AG10803 (cell line): Measurements from ENCODE around the gene NPDC1.
A peak's percentile ranks its signal among the peaks of the same experiment; 100 is the strongest.

ENCODE experiments used
- DNase-seq: peaks from one replicate; pipeline ENCODE4 v3.0.0; 2010; ENCODE audit warnings: low read depth
- H3K4me3 ChIP-seq: 2 replicates; pipeline ENCODE4 v1.5.1; 2011; ENCODE audit warnings: mild to moderate bottlenecking, low read length, control low read depth
- CTCF ChIP-seq: conservative IDR thresholded peaks from 2 replicates; pipeline ENCODE4 v1.5.1; 2011; ENCODE audit warnings: mild to moderate bottlenecking, low read length, control low read depth, inconsistent platforms

NPDC1 gene

GRCh38 chr9:137062384-137062783, 16.4 kb upstream of the NPDC1 start:
- DNase-seq = no peak
- H3K4me3 ChIP-seq = no peak overlapping the region
- TF ChIP-seq CTCF = no peak

GRCh38 chr9:137058521-137059234, 12.7 kb upstream of the NPDC1 start:
- TF ChIP-seq CTCF = no peak

GRCh38 chr9:137057545-137057944, 11.6 kb upstream of the NPDC1 start:
- no peak for DNase-seq
- TF ChIP-seq CTCF = no peak
- no peak overlapping the region for H3K4me3 ChIP-seq

More at GRCh38 chr9:137058521-137059234, 12.7 kb upstream of the NPDC1 start:
- no peak overlapping the region for H3K4me3 ChIP-seq
- DNase-seq = no peak

GRCh38 chr9:137056739-137057415, 10.9 kb upstream of the NPDC1 start:
- no peak overlapping the region for H3K4me3 ChIP-seq
- TF ChIP-seq CTCF = no peak
- DNase-seq = no peak

- peak; percentile 43 for DNase-seq
- no peak for TF ChIP-seq CTCF
- H3K4me3 ChIP-seq = no peak overlapping the region
These were observed 9.7 kb upstream of the NPDC1 start for GRCh38 chr9:137055385-137056364.

- no peak overlapping the region for H3K4me3 ChIP-seq
- DNase-seq = no peak
- no peak for TF ChIP-seq CTCF
These were observed 9.0 kb upstream of the NPDC1 start for GRCh38 chr9:137054932-137055384.
